ENCODE data around the gene FAM240B. TPM values are rescaled to one million over a fixed set of nuclear protein-coding genes. Genes with fewer than 3 reads are reported as not detected.

FAM240B gene
- total and polyA plus RNA-seq, 10 of the 15 experiments (the other 5 are each of a cell fraction or from before 2014, with no cell fraction given), result not detected

- Histone ChIP-seq H2AFZ (ENCODE audit: control insufficient read depth, low read depth, low read length) (no peak overlapping the region), H3K4me2 (ENCODE audit: control insufficient read depth, insufficient read depth) (no peak overlapping the region), H3K79me2 (ENCODE audit: control insufficient read depth, insufficient read depth, low read length) (no peaks in the 10 kb centered on the region), H3K9ac (ENCODE audit: control insufficient read depth, insufficient read depth, low read length) (no peak overlapping the region), H3K27ac (ENCODE audit: control insufficient read depth, insufficient read depth) (no peak overlapping the region), H3K9me3 (replicated peaks; ENCODE audit: control insufficient read depth, insufficient read depth, low read length) (no peaks in the 10 kb centered on the region; the same call in 2 of the 3 replicates), H3K4me3 (no peak overlapping the region), H3K4me1 (ENCODE audit: control insufficient read depth, insufficient read depth, low read length) (no peaks in the 10 kb centered on the region), H3K27me3 (replicated peaks in 1 of 2; ENCODE audit: control insufficient read depth in 2 of 2, insufficient read depth in 2 of 2, low read length in 1 of 2) (no peaks in the 10 kb centered on the region), H3K36me3 (ENCODE audit: control insufficient read depth in 2 of 2, insufficient read depth in 2 of 2, low read length in 1 of 2) (no peaks in the 10 kb centered on the region), H4K20me1 (ENCODE audit: control insufficient read depth, insufficient read depth) (no peaks in the 10 kb centered on the region)
- DNase-seq (ENCODE audit: low read depth, low spot score), result no peak
- no TSS peak for BruUV-seq (replicated peaks)
- ChIA-PET CTCF (interaction anchor here (1.1 to 2.8 kb wide), 5 partner anchors 15 to 47 kb away, joined by 4 to 16 read pairs (median 9); no protein-coding TSS in a partner anchor), POLR2A (interaction anchor here (1.2 to 1.4 kb wide), 2 partner anchors 8 to 17 kb away, joined by 3 to 6 read pairs; no protein-coding TSS in a partner anchor), SMC1A (ENCODE audit: uncharacterized antibody, unreplicated experiment) (interaction anchor here (1.0 to 3.8 kb wide), 8 partner anchors 9 to 48 kb away, joined by 4 to 27 read pairs (median 7); no protein-coding TSS in a partner anchor), RAD21 (ENCODE audit: unreplicated experiment) (interaction anchor here (0.8 to 3.1 kb wide), 3 partner anchors 10 to 18 kb away, joined by 5 to 23 read pairs (median 11); no protein-coding TSS in a partner anchor)
- intact Hi-C loops (cut with micrococcal nuclease; ENCODE audit: unreplicated experiment) (no loop called here), in situ Hi-C loops (cut with MboI) (loop anchor here (25.0 kb wide), 1 partner anchor 777 kb away; the partner anchor contains the start of gene SLC25A51)
- 51% methylated on average over 5 of the region's 5 CpGs for WGBS (ENCODE audit: insufficient coverage, insufficient replicate concordance, low lambda C conversion rate, missing lambda C conversion rate)
- no peak for FAIRE-seq
- no peak for ATAC-seq
- TF ChIP-seq ZNF622 (IDR thresholded peaks at IDR 0.05) (no peak), RAD21 (IDR thresholded peaks at IDR 0.05; ENCODE audit: insufficient read depth, low read depth, low read length) (no peak), SIN3A (IDR thresholded peaks at IDR 0.05; ENCODE audit: low read depth, low read length) (no peak), MEF2B (IDR thresholded peaks at IDR 0.05; ENCODE audit: partially characterized antibody, poor library complexity, severe bottlenecking) (no peak), ETV6 (conservative IDR thresholded peaks at IDR 0.05 in 1 of 2, IDR thresholded peaks at IDR 0.05 in 1 of 2; ENCODE audit: borderline replicate concordance in 1 of 2, low read depth in 1 of 2) (no peak), GABPA (IDR thresholded peaks at IDR 0.05; ENCODE audit: low read depth) (no peak), ZNF217 (IDR thresholded peaks at IDR 0.05) (no peak), NR2F1 (conservative IDR thresholded peaks at IDR 0.05) (no peak), IRF4 (IDR thresholded peaks at IDR 0.05; ENCODE audit: low read depth, low read length) (no peak), SUPT20H (IDR thresholded peaks at IDR 0.05; ENCODE audit: borderline replicate concordance, control insufficient read depth, low read depth, low read length) (no peak), ZZZ3 (IDR thresholded peaks at IDR 0.05; ENCODE audit: control insufficient read depth, insufficient read length, low read depth) (no peak), RFX5 (IDR thresholded peaks at IDR 0.05; ENCODE audit: low read depth, low read length) (no peak)
- TF ChIP-seq, protein P1, sequence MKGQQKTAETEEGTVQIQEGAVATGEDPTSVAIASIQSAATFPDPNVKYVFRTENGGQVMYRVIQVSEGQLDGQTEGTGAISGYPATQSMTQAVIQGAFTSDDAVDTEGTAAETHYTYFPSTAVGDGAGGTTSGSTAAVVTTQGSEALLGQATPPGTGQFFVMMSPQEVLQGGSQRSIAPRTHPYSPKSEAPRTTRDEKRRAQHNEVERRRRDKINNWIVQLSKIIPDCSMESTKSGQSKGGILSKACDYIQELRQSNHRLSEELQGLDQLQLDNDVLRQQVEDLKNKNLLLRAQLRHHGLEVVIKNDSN (IDR thresholded peaks at IDR 0.05; ENCODE audit: borderline replicate concordance, extremely low read length, insufficient read depth, low read depth, low read length), result no peak
- TF ChIP-seq, protein P2, sequence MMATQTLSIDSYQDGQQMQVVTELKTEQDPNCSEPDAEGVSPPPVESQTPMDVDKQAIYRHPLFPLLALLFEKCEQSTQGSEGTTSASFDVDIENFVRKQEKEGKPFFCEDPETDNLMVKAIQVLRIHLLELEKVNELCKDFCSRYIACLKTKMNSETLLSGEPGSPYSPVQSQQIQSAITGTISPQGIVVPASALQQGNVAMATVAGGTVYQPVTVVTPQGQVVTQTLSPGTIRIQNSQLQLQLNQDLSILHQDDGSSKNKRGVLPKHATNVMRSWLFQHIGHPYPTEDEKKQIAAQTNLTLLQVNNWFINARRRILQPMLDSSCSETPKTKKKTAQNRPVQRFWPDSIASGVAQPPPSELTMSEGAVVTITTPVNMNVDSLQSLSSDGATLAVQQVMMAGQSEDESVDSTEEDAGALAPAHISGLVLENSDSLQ (IDR thresholded peaks at IDR 0.05), result no peak
- TF ChIP-seq, protein P3, sequence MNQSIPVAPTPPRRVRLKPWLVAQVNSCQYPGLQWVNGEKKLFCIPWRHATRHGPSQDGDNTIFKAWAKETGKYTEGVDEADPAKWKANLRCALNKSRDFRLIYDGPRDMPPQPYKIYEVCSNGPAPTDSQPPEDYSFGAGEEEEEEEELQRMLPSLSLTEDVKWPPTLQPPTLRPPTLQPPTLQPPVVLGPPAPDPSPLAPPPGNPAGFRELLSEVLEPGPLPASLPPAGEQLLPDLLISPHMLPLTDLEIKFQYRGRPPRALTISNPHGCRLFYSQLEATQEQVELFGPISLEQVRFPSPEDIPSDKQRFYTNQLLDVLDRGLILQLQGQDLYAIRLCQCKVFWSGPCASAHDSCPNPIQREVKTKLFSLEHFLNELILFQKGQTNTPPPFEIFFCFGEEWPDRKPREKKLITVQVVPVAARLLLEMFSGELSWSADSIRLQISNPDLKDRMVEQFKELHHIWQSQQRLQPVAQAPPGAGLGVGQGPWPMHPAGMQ (IDR thresholded peaks at IDR 0.05; ENCODE audit: borderline replicate concordance), result no peak
- TF ChIP-seq, protein P4, sequence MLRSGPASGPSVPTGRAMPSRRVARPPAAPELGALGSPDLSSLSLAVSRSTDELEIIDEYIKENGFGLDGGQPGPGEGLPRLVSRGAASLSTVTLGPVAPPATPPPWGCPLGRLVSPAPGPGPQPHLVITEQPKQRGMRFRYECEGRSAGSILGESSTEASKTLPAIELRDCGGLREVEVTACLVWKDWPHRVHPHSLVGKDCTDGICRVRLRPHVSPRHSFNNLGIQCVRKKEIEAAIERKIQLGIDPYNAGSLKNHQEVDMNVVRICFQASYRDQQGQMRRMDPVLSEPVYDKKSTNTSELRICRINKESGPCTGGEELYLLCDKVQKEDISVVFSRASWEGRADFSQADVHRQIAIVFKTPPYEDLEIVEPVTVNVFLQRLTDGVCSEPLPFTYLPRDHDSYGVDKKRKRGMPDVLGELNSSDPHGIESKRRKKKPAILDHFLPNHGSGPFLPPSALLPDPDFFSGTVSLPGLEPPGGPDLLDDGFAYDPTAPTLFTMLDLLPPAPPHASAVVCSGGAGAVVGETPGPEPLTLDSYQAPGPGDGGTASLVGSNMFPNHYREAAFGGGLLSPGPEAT (IDR thresholded peaks at IDR 0.05; ENCODE audit: low read depth), result no peak
Observed at GRCh38 chr9:38689678-38690077, 30.3 kb downstream of the FAM240B start.
